KMS-11 (cell line): ENCODE results near the gene TDRD5.
A peak's percentile ranks its signal among the peaks of the same experiment; 100 is the strongest.

Source experiments
- H2AFZ ChIP-seq: fragments of 200-600 bp; sonication (generic); 2 replicates; pipeline ENCODE4 v1.6.1; 2016; ENCODE audit warnings: antibody characterized with exemption, mixed run types, low read depth
- H3K27ac ChIP-seq: fragments of 200-600 bp; sonication (generic); 2 replicates; pipeline ENCODE4 v1.6.1; 2016; ENCODE audit warnings: mild to moderate bottlenecking, mixed run types
- H3K27me3 ChIP-seq: fragments of 200-600 bp; sonication (generic); 2 replicates; pipeline ENCODE4 v1.6.1; 2017; ENCODE audit warnings: mild to moderate bottlenecking, low read depth, mixed run types, moderate library complexity; ENCODE audit not compliant: insufficient read depth
- H3K36me3 ChIP-seq: fragments of 200-600 bp; sonication (generic); 2 replicates; pipeline ENCODE4 v1.6.1; 2017; ENCODE audit warnings: mild to moderate bottlenecking, mixed run types; ENCODE audit not compliant: insufficient read depth
- H3K4me1 ChIP-seq: fragments of 200-600 bp; sonication (generic); 2 replicates; pipeline ENCODE4 v1.6.1; 2016; ENCODE audit warnings: mild to moderate bottlenecking, low read depth, mixed run types; ENCODE audit not compliant: poor library complexity, severe bottlenecking
- H3K4me2 ChIP-seq: fragments of 200-600 bp; sonication (generic); 2 replicates; pipeline ENCODE4 v1.7.0; 2016; ENCODE audit warnings: mild to moderate bottlenecking, mixed run types
- H3K4me3 ChIP-seq: fragments of 200-600 bp; sonication (generic); IDR thresholded peaks from 2 replicates; pipeline ENCODE4 v1.6.1; 2017; ENCODE audit warnings: low read depth, low read length, mixed read lengths; ENCODE audit not compliant: insufficient read depth
- H3K79me2 ChIP-seq: fragments of 200-600 bp; sonication (generic); 2 replicates; pipeline ENCODE4 v1.6.1; 2016; ENCODE audit warnings: low read depth, mixed run types; ENCODE audit not compliant: insufficient read depth
- H3K9ac ChIP-seq: fragments of 200-600 bp; sonication (generic); 2 replicates; pipeline ENCODE4 v1.6.1; 2016; ENCODE audit warnings: mild to moderate bottlenecking, mixed run types
- H4K20me1 ChIP-seq: fragments of 200-600 bp; sonication (generic); 2 replicates; pipeline ENCODE4 v1.6.1; 2016; ENCODE audit warnings: mild to moderate bottlenecking, mixed run types; ENCODE audit not compliant: insufficient read depth
- TF ChIP-seq, protein P1 (sequence below): fragments of 200-600 bp; sonication (generic); conservative IDR thresholded peaks from 2 replicates; pipeline ENCODE4 v1.6.1; 2017; ENCODE audit warnings: low read depth, mild to moderate bottlenecking, antibody characterized with exemption, low read length, moderate library complexity, mixed read lengths

The TDRD5 gene

DNA sequence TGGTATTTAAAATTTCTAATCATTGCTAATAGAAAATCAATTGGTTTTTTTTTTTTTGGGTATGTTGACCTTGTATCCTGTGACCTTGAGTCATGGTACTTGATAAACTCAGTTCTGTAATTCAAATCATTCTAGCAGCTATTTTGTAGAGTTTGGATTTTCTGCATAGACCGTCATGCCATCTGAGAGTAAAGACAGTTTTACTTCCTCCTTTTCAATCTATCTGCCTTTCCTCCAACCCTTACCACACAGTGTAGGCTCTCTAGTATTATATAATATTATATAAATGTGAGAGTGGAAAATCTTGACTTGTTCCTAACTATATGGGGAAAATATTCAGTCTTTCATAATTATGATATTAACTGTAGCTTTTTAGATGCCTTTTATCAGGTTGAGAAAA is 7.0 kb downstream of the TDRD5 start:
- H3K4me3 ChIP-seq, result no peak overlapping the region
- H3K79me2 ChIP-seq, result no peaks in the 10 kb centered on the region
- no peak overlapping the region for H3K4me2 ChIP-seq
- no peak overlapping the region for H3K27ac ChIP-seq
- H3K4me1 ChIP-seq, result no peaks in the 10 kb centered on the region
- no peaks in the 10 kb centered on the region for H3K27me3 ChIP-seq
- no peak overlapping the region for H3K9ac ChIP-seq
- H2AFZ ChIP-seq, result no peak overlapping the region
- H3K36me3 ChIP-seq, result no peaks in the 10 kb centered on the region
- TF ChIP-seq, protein P1, sequence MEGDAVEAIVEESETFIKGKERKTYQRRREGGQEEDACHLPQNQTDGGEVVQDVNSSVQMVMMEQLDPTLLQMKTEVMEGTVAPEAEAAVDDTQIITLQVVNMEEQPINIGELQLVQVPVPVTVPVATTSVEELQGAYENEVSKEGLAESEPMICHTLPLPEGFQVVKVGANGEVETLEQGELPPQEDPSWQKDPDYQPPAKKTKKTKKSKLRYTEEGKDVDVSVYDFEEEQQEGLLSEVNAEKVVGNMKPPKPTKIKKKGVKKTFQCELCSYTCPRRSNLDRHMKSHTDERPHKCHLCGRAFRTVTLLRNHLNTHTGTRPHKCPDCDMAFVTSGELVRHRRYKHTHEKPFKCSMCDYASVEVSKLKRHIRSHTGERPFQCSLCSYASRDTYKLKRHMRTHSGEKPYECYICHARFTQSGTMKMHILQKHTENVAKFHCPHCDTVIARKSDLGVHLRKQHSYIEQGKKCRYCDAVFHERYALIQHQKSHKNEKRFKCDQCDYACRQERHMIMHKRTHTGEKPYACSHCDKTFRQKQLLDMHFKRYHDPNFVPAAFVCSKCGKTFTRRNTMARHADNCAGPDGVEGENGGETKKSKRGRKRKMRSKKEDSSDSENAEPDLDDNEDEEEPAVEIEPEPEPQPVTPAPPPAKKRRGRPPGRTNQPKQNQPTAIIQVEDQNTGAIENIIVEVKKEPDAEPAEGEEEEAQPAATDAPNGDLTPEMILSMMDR, result no peak
- no peaks in the 10 kb centered on the region for H4K20me1 ChIP-seq

DNA sequence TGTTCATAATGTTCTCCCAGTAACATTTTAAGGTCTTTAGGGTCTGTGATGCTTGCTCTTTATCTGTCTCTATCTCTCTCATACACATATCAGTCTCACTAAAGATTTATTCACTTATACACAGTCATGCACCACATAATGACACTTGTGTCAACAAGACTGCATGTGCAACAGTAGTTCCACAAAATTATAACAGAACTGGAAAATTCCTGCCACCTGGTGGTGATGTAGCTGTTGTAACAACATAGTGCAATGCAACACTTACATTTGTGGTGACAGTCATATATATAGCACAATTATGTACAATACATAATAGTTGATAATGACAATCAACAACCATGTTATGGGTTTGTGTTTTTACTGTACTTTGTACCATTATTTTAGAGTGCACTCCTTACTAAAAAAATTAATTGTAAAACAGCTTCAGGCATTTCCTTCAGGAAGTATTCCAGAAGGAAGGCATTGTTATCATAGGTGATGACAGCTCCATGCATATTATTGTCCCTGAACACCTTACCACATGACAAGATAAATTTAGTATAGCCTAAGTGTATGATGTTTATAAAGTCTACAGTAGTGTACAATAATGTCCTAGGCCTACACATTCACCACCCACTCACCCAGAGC is 8.1 kb downstream of the TDRD5 start:
- Histone ChIP-seq H3K9ac (no peak overlapping the region), H3K79me2 (no peaks in the 10 kb centered on the region), H3K36me3 (no peaks in the 10 kb centered on the region), H4K20me1 (no peaks in the 10 kb centered on the region), H3K27ac (no peak overlapping the region), H3K4me2 (no peak overlapping the region), H3K4me3 (no peak overlapping the region), H3K4me1 (no peaks in the 10 kb centered on the region), H2AFZ (no peak overlapping the region), H3K27me3 (no peaks in the 10 kb centered on the region)
- TF ChIP-seq, protein P1, result peak; percentile 75

DNA sequence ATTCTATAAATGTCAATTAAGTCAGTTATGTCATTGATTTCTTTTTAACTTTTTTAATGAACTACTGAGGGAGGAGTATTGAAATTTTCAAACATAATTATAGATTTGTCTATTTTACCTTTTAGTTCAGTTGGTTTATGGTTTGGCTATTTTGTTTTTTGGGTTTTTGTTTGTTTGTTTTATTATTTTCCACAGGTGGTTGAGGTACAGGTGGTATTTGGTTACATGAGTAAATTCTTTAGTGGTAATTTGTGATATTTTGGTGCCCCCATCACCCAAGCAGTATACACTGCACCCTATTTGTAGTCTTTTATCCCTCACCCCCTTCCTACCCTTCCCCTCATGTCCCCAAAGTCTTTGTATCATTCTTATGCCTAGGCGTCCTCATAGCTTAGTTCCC is 9.5 kb downstream of the TDRD5 start:
- Histone ChIP-seq H3K27me3 (no peaks in the 10 kb centered on the region), H3K79me2 (no peaks in the 10 kb centered on the region), H3K4me1 (no peaks in the 10 kb centered on the region), H3K9ac (no peak overlapping the region), H3K4me2 (no peak overlapping the region), H2AFZ (no peak overlapping the region), H3K36me3 (no peaks in the 10 kb centered on the region), H4K20me1 (no peaks in the 10 kb centered on the region), H3K4me3 (no peak overlapping the region), H3K27ac (no peak overlapping the region)
- TF ChIP-seq, protein P1, result no peak

DNA sequence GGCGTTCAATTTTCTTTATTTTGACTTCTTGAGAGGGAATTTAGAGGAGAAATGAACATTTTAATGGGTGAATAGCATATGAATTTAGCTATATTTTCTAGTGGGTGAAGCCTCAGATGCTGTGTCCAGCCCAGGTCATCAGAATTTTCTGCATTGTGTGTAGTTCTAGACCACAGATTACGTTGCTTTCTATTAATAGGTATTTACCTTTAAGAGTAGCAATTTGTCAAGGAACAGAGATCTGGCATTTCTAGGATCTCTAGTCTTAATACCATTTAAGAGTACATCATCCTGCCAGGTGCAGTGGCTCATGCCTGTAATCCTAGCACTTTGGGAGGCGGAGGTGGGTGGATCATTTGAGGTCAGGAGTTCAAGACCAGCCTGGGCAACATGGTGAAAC is 20.7 kb downstream of the TDRD5 start:
- Histone ChIP-seq H3K4me2 (no peak overlapping the region), H3K27ac (no peak overlapping the region), H3K36me3 (no peaks in the 10 kb centered on the region), H4K20me1 (no peaks in the 10 kb centered on the region), H3K4me3 (no peak overlapping the region), H2AFZ (no peak overlapping the region), H3K9ac (no peak overlapping the region), H3K27me3 (no peaks in the 10 kb centered on the region), H3K79me2 (no peaks in the 10 kb centered on the region), H3K4me1 (no peaks in the 10 kb centered on the region)
- TF ChIP-seq, protein P1, result no peak
